GM23338 (cell line): Measurements from ENCODE around the gene RPS29. TPM values are rescaled to one million over a fixed set of nuclear protein-coding genes. Genes with fewer than 3 reads are reported as not detected.

Source experiments
- ATAC-seq: fragments of 200-7000 bp; cut with Tn5 transposase; 3 replicates; pipeline ENCODE4 v1.9.1; 2020
- DNase-seq: peaks from one replicate; pipeline ENCODE4 v3.0.0-alpha.2; 2015; ENCODE audit warnings: low spot score
- H2AFZ ChIP-seq: fragments of 200-600 bp; sonication (generic); 2 replicates; pipeline ENCODE4 v1.8.0; 2016; ENCODE audit warnings: antibody characterized with exemption, mild to moderate bottlenecking, moderate library complexity
- H3F3A ChIP-seq: fragments of 200-600 bp; sonication (generic); replicated peaks from 2 replicates; pipeline ENCODE4 v1.8.0; 2017; ENCODE audit warnings: antibody characterized with exemption, mixed run types, low read depth
- H3K27ac ChIP-seq: fragments of 200-600 bp; sonication (generic); 2 replicates; pipeline ENCODE4 v1.6.1; 2016; ENCODE audit warnings: low read depth
- H3K27me3 ChIP-seq: fragments of 200-600 bp; sonication (generic); 2 replicates; pipeline ENCODE4 v1.8.0; 2016; ENCODE audit warnings: mild to moderate bottlenecking, mixed run types, moderate library complexity; ENCODE audit not compliant: insufficient read depth
- H3K36me3 ChIP-seq: fragments of 200-600 bp; sonication (generic); 2 replicates; pipeline ENCODE4 v1.8.0; 2016; ENCODE audit warnings: mild to moderate bottlenecking; ENCODE audit not compliant: insufficient read depth
- H3K4me1 ChIP-seq: fragments of 200-600 bp; sonication (generic); 2 replicates; pipeline ENCODE4 v1.8.0; 2016; ENCODE audit warnings: mild to moderate bottlenecking, moderate library complexity; ENCODE audit not compliant: insufficient read depth
- H3K4me2 ChIP-seq: fragments of 200-600 bp; sonication (generic); 2 replicates; pipeline ENCODE4 v1.7.1; 2017; ENCODE audit warnings: mixed run types
- H3K4me3 ChIP-seq: fragments of 200-600 bp; sonication (generic); 2 replicates; pipeline ENCODE4 v1.6.1; 2016; ENCODE audit warnings: mixed run types
- H3K79me2 ChIP-seq: fragments of 200-600 bp; sonication (generic); replicated peaks from 2 replicates; pipeline ENCODE4 v1.8.0; 2017; ENCODE audit warnings: mild to moderate bottlenecking; ENCODE audit not compliant: insufficient read depth
- H3K9me2 ChIP-seq: fragments of 200-600 bp; sonication (generic); 2 replicates; pipeline ENCODE4 v1.8.0; 2017; ENCODE audit not compliant: insufficient read depth
- H4K20me1 ChIP-seq: fragments of 200-600 bp; sonication (generic); replicated peaks from 2 replicates; pipeline ENCODE4 v1.8.0; 2017; ENCODE audit warnings: mild to moderate bottlenecking; ENCODE audit not compliant: insufficient read depth
- H3K27ac Mint-ChIP-seq: 2 replicates; pipeline ENCODE4 v1.8.0; 2020; ENCODE audit warnings: inconsistent platforms, mild to moderate bottlenecking, moderate library complexity, mixed read lengths
- H3K27me3 Mint-ChIP-seq: 3 replicates; pipeline ENCODE4 v1.8.0; 2022; ENCODE audit warnings: low read depth, mild to moderate bottlenecking, moderate library complexity, mixed read lengths, inconsistent platforms; ENCODE audit not compliant: insufficient read depth, poor library complexity
- H3K36me3 Mint-ChIP-seq: 3 replicates; pipeline ENCODE4 v1.8.0; 2021; ENCODE audit warnings: low read depth, mild to moderate bottlenecking, inconsistent platforms, moderate library complexity, mixed read lengths
- H3K4me1 Mint-ChIP-seq: 3 replicates; pipeline ENCODE4 v1.8.0; 2020; ENCODE audit warnings: mild to moderate bottlenecking, inconsistent platforms, mixed read lengths
- H3K4me3 Mint-ChIP-seq: 3 replicates; pipeline ENCODE4 v1.8.0; 2021; ENCODE audit warnings: moderate library complexity, mild to moderate bottlenecking, inconsistent platforms, mixed read lengths
- H3K9me3 Mint-ChIP-seq: 3 replicates; pipeline ENCODE4 v1.8.0; 2020; ENCODE audit warnings: moderate library complexity, mild to moderate bottlenecking, inconsistent platforms, mixed read lengths
- CREB1 ChIP-seq: fragments of 250-450 bp; sonication (Bioruptor Pico); IDR thresholded peaks from 2 replicates; pipeline ENCODE4 v1.5.0; 2020; ENCODE audit warnings: low read depth, mild to moderate bottlenecking, moderate library complexity
- EZH2 ChIP-seq: fragments of 200-600 bp; sonication (generic); IDR thresholded peaks from one replicate; pipeline ENCODE4 v1.8.0; 2017; ENCODE audit warnings: antibody characterized with exemption, mild to moderate bottlenecking, low read depth; ENCODE audit not compliant: unreplicated experiment
- EZH2phosphoT487 ChIP-seq: fragments of 200-600 bp; sonication (generic); IDR thresholded peaks from one replicate; pipeline ENCODE4 v1.8.1; 2018; ENCODE audit warnings: antibody characterized with exemption; ENCODE audit not compliant: unreplicated experiment
- JUNB ChIP-seq: IDR thresholded peaks from one replicate; pipeline ENCODE4 v1.6.1; 2016; ENCODE audit warnings: antibody characterized with exemption; ENCODE audit not compliant: unreplicated experiment
- NANOG ChIP-seq: IDR thresholded peaks from 2 replicates; pipeline ENCODE4 v1.6.1; 2016; ENCODE audit warnings: antibody characterized with exemption, borderline replicate concordance
- POLR2AphosphoS5 ChIP-seq: IDR thresholded peaks from 2 replicates; pipeline ENCODE4 v1.6.1; 2016; ENCODE audit warnings: antibody characterized with exemption, low read depth
- STAT1 ChIP-seq: IDR thresholded peaks from one replicate; pipeline ENCODE4 v1.6.1; 2016; ENCODE audit warnings: antibody characterized with exemption; ENCODE audit not compliant: unreplicated experiment
- ZNF114 ChIP-seq: fragments of 250-450 bp; sonication (Bioruptor Pico); IDR thresholded peaks from 2 replicates; pipeline ENCODE4 v1.5.0; 2020; ENCODE audit warnings: mild to moderate bottlenecking, moderate library complexity
- ZNF331 ChIP-seq: fragments of 250-450 bp; sonication (Bioruptor Pico); IDR thresholded peaks from 2 replicates; pipeline ENCODE4 v1.5.0; 2020; ENCODE audit warnings: low read depth, mild to moderate bottlenecking, moderate library complexity
- polyA plus RNA-seq: library from polyadenylated mRNA; unstranded; fragments of >200 nt; fragmentation: Nextera tagmentation; extraction: Ambion mirVana; gene quantifications from 2 replicates; pipeline ENCODE4 v1.2.1, GENCODE V29; 2016
- total RNA-seq: library from RNA; depleted of rRNA; stranded (reverse); fragments of >200 nt; shearing (Covaris generic); gene quantifications from 2 replicates; pipeline ENCODE4 v1.2.3, GENCODE V29; 2014
- TF ChIP-seq, protein P1 (sequence below): fragments of 250-450 bp; sonication (Bioruptor Pico); IDR thresholded peaks from 2 replicates; pipeline ENCODE4 v1.5.0; 2020; ENCODE audit warnings: mild to moderate bottlenecking, moderate library complexity
- TF ChIP-seq, protein P2 (sequence below): IDR thresholded peaks from one replicate; pipeline ENCODE4 v1.6.1; 2018; ENCODE audit warnings: antibody characterized with exemption; ENCODE audit not compliant: unreplicated experiment
- TF ChIP-seq, protein P3 (sequence below), 2 experiments: fragments of 200-600 bp in 1 of 2; sonication (generic) in 1 of 2; conservative IDR thresholded peaks; 2 replicates each; pipeline versions ENCODE4 v1.5.1 to v1.6.1; 2016 to 2017; ENCODE audit warnings: antibody characterized with exemption in 2 of 2, low read depth in 2 of 2, mild to moderate bottlenecking in 2 of 2, moderate library complexity in 1 of 2
- TF ChIP-seq, protein P4 (sequence below): IDR thresholded peaks from 2 replicates; pipeline ENCODE4 v1.6.1; 2016; ENCODE audit warnings: antibody characterized with exemption

The RPS29 gene
- total and polyA plus RNA-seq, 2 experiments from 2014 or later, result 2,560 to 3,734 TPM

DNA sequence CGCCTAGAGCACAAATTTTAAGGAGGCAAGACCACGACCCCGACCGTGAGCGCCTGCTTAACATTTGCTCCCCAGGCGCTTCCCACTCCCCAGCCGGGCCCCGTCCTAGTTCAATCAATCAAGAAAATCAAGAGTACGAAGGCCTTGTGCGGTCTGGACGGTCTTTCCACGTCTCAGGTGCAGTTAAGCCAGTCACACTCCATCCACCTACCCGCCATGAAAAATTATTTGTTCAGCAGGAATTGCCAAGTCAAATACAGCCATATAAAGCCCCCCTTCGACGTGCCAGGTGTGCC, 12.0 kb upstream of the RPS29 start:
- H3K79me2 ChIP-seq, result peaks cover 34% of the 10 kb centered on the region
- no peak for DNase-seq
- H3K4me1 ChIP-seq, result 0 out of 2 replicates have a peak, but pooled peaks cover 5% of the 10 kb centered on the region
- Mint-ChIP-seq H3K4me1 (peaks cover 9% of the 10 kb centered on the region; the same call in 2 of the 3 replicates), H3K27ac (peak overlapping the region; percentile 95), H3K9me3 (no peaks in the 10 kb centered on the region), H3K4me3 (peak overlapping the region; percentile 94), H3K27me3 (peaks cover 20% of the 10 kb centered on the region), H3K36me3 (peaks cover 18% of the 10 kb centered on the region)
- peak overlapping the region; percentile 92; the same call in 1 of the 2 replicates for H3K27ac ChIP-seq
- peak overlapping the region; percentile 97 for H3K4me3 ChIP-seq
- H3K36me3 ChIP-seq, result peaks cover 10% of the 10 kb centered on the region; the same call in 1 of the 2 replicates
- peak; percentile 20 for ATAC-seq
- peak overlapping the region; percentile 80 for H2AFZ ChIP-seq
- H3F3A ChIP-seq, result peaks cover 8% of the 10 kb centered on the region
- H4K20me1 ChIP-seq, result no peaks in the 10 kb centered on the region
- TF ChIP-seq CREB1, result no peak
- no peak for TF ChIP-seq JUNB
- TF ChIP-seq, protein P1, sequence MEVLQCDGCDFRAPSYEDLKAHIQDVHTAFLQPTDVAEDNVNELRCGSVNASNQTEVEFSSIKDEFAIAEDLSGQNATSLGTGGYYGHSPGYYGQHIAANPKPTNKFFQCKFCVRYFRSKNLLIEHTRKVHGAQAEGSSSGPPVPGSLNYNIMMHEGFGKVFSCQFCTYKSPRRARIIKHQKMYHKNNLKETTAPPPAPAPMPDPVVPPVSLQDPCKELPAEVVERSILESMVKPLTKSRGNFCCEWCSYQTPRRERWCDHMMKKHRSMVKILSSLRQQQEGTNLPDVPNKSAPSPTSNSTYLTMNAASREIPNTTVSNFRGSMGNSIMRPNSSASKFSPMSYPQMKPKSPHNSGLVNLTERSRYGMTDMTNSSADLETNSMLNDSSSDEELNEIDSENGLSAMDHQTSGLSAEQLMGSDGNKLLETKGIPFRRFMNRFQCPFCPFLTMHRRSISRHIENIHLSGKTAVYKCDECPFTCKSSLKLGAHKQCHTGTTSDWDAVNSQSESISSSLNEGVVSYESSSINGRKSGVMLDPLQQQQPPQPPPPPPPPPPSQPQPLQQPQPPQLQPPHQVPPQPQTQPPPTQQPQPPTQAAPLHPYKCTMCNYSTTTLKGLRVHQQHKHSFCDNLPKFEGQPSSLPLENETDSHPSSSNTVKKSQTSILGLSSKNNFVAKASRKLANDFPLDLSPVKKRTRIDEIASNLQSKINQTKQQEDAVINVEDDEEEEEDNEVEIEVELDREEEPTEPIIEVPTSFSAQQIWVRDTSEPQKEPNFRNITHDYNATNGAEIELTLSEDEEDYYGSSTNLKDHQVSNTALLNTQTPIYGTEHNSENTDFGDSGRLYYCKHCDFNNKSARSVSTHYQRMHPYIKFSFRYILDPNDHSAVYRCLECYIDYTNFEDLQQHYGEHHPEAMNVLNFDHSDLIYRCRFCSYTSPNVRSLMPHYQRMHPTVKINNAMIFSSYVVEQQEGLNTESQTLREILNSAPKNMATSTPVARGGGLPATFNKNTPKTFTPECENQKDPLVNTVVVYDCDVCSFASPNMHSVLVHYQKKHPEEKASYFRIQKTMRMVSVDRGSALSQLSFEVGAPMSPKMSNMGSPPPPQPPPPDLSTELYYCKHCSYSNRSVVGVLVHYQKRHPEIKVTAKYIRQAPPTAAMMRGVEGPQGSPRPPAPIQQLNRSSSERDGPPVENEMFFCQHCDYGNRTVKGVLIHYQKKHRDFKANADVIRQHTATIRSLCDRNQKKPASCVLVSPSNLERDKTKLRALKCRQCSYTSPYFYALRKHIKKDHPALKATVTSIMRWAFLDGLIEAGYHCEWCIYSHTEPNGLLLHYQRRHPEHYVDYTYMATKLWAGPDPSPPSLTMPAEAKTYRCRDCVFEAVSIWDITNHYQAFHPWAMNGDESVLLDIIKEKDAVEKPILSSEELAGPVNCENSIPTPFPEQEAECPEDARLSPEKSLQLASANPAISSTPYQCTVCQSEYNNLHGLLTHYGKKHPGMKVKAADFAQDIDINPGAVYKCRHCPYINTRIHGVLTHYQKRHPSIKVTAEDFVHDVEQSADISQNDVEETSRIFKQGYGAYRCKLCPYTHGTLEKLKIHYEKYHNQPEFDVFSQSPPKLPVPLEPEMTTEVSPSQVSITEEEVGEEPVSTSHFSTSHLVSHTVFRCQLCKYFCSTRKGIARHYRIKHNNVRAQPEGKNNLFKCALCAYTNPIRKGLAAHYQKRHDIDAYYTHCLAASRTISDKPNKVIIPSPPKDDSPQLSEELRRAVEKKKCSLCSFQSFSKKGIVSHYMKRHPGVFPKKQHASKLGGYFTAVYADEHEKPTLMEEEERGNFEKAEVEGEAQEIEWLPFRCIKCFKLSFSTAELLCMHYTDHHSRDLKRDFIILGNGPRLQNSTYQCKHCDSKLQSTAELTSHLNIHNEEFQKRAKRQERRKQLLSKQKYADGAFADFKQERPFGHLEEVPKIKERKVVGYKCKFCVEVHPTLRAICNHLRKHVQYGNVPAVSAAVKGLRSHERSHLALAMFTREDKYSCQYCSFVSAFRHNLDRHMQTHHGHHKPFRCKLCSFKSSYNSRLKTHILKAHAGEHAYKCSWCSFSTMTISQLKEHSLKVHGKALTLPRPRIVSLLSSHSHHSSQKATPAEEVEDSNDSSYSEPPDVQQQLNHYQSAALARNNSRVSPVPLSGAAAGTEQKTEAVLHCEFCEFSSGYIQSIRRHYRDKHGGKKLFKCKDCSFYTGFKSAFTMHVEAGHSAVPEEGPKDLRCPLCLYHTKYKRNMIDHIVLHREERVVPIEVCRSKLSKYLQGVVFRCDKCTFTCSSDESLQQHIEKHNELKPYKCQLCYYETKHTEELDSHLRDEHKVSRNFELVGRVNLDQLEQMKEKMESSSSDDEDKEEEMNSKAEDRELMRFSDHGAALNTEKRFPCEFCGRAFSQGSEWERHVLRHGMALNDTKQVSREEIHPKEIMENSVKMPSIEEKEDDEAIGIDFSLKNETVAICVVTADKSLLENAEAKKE (CRISPR knock-in tag), result no peak
- no peak for TF ChIP-seq EZH2
- TF ChIP-seq, protein P2, sequence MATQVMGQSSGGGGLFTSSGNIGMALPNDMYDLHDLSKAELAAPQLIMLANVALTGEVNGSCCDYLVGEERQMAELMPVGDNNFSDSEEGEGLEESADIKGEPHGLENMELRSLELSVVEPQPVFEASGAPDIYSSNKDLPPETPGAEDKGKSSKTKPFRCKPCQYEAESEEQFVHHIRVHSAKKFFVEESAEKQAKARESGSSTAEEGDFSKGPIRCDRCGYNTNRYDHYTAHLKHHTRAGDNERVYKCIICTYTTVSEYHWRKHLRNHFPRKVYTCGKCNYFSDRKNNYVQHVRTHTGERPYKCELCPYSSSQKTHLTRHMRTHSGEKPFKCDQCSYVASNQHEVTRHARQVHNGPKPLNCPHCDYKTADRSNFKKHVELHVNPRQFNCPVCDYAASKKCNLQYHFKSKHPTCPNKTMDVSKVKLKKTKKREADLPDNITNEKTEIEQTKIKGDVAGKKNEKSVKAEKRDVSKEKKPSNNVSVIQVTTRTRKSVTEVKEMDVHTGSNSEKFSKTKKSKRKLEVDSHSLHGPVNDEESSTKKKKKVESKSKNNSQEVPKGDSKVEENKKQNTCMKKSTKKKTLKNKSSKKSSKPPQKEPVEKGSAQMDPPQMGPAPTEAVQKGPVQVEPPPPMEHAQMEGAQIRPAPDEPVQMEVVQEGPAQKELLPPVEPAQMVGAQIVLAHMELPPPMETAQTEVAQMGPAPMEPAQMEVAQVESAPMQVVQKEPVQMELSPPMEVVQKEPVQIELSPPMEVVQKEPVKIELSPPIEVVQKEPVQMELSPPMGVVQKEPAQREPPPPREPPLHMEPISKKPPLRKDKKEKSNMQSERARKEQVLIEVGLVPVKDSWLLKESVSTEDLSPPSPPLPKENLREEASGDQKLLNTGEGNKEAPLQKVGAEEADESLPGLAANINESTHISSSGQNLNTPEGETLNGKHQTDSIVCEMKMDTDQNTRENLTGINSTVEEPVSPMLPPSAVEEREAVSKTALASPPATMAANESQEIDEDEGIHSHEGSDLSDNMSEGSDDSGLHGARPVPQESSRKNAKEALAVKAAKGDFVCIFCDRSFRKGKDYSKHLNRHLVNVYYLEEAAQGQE, result no peak
- no peak for TF ChIP-seq STAT1
- TF ChIP-seq ZNF331 (CRISPR knock-in tag), result no peak
- no peak for TF ChIP-seq POLR2AphosphoS5
- TF ChIP-seq, protein P3, sequence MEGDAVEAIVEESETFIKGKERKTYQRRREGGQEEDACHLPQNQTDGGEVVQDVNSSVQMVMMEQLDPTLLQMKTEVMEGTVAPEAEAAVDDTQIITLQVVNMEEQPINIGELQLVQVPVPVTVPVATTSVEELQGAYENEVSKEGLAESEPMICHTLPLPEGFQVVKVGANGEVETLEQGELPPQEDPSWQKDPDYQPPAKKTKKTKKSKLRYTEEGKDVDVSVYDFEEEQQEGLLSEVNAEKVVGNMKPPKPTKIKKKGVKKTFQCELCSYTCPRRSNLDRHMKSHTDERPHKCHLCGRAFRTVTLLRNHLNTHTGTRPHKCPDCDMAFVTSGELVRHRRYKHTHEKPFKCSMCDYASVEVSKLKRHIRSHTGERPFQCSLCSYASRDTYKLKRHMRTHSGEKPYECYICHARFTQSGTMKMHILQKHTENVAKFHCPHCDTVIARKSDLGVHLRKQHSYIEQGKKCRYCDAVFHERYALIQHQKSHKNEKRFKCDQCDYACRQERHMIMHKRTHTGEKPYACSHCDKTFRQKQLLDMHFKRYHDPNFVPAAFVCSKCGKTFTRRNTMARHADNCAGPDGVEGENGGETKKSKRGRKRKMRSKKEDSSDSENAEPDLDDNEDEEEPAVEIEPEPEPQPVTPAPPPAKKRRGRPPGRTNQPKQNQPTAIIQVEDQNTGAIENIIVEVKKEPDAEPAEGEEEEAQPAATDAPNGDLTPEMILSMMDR (conservative IDR thresholded peaks at IDR 0.05; ENCODE audit: low read depth in 2 of 2), result no peak
- no peak for TF ChIP-seq EZH2phosphoT487
- no peak for TF ChIP-seq NANOG
- TF ChIP-seq ZNF114, result no peak
- TF ChIP-seq, protein P4, sequence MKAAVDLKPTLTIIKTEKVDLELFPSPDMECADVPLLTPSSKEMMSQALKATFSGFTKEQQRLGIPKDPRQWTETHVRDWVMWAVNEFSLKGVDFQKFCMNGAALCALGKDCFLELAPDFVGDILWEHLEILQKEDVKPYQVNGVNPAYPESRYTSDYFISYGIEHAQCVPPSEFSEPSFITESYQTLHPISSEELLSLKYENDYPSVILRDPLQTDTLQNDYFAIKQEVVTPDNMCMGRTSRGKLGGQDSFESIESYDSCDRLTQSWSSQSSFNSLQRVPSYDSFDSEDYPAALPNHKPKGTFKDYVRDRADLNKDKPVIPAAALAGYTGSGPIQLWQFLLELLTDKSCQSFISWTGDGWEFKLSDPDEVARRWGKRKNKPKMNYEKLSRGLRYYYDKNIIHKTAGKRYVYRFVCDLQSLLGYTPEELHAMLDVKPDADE, result no peak
- no peaks in the 10 kb centered on the region for H3K9me2 ChIP-seq
- peak overlapping the region; percentile 83 for H3K4me2 ChIP-seq
- H3K27me3 ChIP-seq, result no peaks in the 10 kb centered on the region
